ENCODE measurements around the gene ZNF425.

ZNF425 gene

GRCh38 chr7:149081914-149082313 lies 44.2 kb downstream of the ZNF425 start:
- Histone ChIP-seq H3K9me3 (no peaks in the 10 kb centered on the region), H3K27ac (no peak overlapping the region), H3K36me3 (peaks cover 0 to 20% (median 0%) of the 10 kb centered on the region in 3 donors), H3K27me3 (no peaks in the 10 kb centered on the region), H3K4me3 (no peak overlapping the region), H3K4me1 (no peaks in the 10 kb centered on the region)
- TF ChIP-seq, protein P1, sequence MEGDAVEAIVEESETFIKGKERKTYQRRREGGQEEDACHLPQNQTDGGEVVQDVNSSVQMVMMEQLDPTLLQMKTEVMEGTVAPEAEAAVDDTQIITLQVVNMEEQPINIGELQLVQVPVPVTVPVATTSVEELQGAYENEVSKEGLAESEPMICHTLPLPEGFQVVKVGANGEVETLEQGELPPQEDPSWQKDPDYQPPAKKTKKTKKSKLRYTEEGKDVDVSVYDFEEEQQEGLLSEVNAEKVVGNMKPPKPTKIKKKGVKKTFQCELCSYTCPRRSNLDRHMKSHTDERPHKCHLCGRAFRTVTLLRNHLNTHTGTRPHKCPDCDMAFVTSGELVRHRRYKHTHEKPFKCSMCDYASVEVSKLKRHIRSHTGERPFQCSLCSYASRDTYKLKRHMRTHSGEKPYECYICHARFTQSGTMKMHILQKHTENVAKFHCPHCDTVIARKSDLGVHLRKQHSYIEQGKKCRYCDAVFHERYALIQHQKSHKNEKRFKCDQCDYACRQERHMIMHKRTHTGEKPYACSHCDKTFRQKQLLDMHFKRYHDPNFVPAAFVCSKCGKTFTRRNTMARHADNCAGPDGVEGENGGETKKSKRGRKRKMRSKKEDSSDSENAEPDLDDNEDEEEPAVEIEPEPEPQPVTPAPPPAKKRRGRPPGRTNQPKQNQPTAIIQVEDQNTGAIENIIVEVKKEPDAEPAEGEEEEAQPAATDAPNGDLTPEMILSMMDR (IDR thresholded peaks at IDR 0.05), result no peak
- peak in 1 of 2 donors; percentile 16 for DNase-seq
- intact Hi-C loops (cut with DNase I; ENCODE audit: low total_unique reads), result no loop called here

DNA sequence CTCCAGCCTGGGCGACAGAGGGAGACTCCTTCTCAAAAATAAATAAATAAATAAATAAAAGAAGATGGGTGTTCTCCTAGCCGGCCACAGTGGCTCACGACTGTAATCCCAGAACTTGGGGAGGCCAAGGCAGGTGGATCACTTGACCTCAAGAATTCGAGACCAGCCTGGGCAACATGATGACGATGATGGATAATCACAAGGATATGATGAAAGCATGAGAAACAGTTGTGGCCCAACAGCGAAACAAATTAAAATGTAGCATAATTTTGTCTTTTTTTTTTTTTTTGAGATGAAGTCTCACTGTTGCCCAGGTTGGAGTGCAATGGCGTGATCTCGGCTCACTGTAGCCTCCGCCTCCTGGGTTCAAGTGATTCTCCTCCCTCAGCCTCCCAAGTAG lies 48.5 kb downstream of the ZNF425 start:
- no peaks in the 10 kb centered on the region for H3K9me3 ChIP-seq
- no peak overlapping the region for H3K27ac ChIP-seq
- no peak overlapping the region for H3K4me3 ChIP-seq
- H3K36me3 ChIP-seq, result peaks cover 0 to 43% (median 7%) of the 10 kb centered on the region in 3 donors
- intact Hi-C loops (cut with DNase I; ENCODE audit: low total_unique reads), result no loop called here
- H3K27me3 ChIP-seq, result no peaks in the 10 kb centered on the region
- no peaks in the 10 kb centered on the region for H3K4me1 ChIP-seq
- no peak for DNase-seq
- TF ChIP-seq, protein P1 (IDR thresholded peaks at IDR 0.05), result no peak

DNA sequence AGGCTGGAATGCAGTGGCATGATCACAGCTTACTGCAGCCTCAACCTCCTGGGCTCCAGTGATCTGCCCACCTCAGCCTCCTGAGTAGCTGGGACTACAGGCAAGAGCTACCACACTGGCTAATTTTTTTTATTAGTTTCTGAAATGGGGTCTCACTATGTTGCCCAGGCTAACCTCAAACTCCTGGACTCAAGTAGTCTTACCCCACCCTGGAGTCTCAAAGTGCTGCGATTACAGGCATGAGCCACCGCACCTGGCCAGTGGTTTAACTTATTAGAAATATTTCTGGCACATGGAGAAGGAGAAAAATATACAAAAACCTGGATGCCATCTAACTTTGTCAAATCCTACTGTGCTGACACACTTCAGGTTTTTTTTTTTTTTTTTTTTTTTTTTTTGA lies 50.8 kb downstream of the ZNF425 start:
- no peaks in the 10 kb centered on the region for H3K4me1 ChIP-seq
- H3K9me3 ChIP-seq, result no peaks in the 10 kb centered on the region
- TF ChIP-seq, protein P1 (IDR thresholded peaks at IDR 0.05), result no peak
- peaks cover 21 to 61% (median 28%) of the 10 kb centered on the region in 3 donors for H3K36me3 ChIP-seq
- intact Hi-C loops (cut with DNase I; ENCODE audit: low total_unique reads), result no loop called here
- no peaks in the 10 kb centered on the region for H3K27me3 ChIP-seq
- no peak overlapping the region for H3K4me3 ChIP-seq
- DNase-seq, result no peak
- H3K27ac ChIP-seq, result no peak overlapping the region

DNA sequence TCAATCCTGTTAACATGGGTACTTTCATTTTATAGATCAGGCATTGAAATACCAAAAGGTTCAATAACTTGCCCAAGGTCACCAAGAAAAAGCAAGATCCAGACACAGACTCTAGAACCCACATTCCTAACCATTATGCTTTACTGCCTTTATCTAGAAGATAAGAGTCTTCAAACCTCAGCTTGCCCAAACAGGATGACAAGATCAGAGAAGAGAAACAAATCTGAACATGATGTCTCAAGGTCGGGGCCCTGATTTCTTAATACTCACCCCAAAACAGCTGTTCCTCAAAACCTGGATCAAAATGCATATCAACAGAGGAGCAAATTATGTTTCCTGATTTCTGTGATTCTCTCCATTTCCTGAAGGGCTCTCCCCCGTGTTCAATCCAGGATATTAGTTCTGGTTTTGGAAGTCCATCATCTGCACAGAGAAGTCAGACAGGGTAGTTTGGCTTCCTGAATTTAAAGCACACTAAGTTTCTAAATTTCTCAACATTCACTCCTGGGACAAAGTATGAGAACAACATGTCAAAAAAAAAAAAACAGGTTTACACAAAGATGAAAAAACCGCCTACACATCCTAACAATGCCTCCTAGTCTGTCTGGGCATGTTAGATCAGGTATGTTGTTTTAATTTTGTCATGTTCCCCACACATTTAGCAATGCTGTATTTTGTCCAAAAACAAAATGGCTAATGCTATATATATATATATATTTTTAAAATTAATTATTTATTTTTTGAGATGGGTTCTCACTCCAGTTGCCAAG lies 51.8 kb downstream of the ZNF425 start:
- Histone ChIP-seq H3K27me3 (no peaks in the 10 kb centered on the region), H3K9me3 (no peaks in the 10 kb centered on the region), H3K36me3 (peaks cover 24 to 62% (median 36%) of the 10 kb centered on the region in 3 donors), H3K4me1 (no peaks in the 10 kb centered on the region), H3K4me3 (no peak overlapping the region), H3K27ac (no peak overlapping the region)
- no peak for DNase-seq
- TF ChIP-seq, protein P1 (IDR thresholded peaks at IDR 0.05), result no peak
- intact Hi-C loops (cut with DNase I; ENCODE audit: low total_unique reads), result no loop called here

DNA sequence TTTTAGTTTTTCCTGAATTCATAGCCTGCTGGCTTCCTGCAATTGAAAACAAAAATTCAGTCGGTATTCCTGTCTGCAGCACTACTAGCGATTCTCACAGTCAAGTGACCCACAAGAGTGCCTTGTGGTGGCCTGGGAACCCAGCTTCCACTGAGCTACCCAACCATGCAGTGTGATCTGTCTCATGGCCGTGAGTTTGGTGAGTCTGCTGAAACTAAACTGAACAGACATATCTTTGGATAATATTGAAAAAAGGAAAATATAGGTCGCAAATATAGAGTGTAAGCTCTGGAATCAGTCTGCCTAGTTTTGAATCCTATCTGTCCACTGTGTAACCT lies 53.7 kb downstream of the ZNF425 start:
- Histone ChIP-seq H3K36me3 (peaks cover 24 to 68% (median 41%) of the 10 kb centered on the region in 3 donors), H3K27me3 (no peaks in the 10 kb centered on the region), H3K27ac (no peak overlapping the region), H3K4me3 (no peak overlapping the region), H3K9me3 (no peaks in the 10 kb centered on the region), H3K4me1 (no peaks in the 10 kb centered on the region)
- no peak for DNase-seq
- intact Hi-C loops (cut with DNase I; ENCODE audit: low total_unique reads), result no loop called here
- TF ChIP-seq, protein P1 (IDR thresholded peaks at IDR 0.05), result no peak

Data from tibial artery (tissue), 4 donors.